Uterus (tissue), 2 donors: Measurements from ENCODE around the gene TRIM32.

Experiments used
- CTCF ChIP-seq, 4 experiments: fragments of 200-600 bp in 2 of 4; fragments of 450-650 bp in 2 of 4; sonication (generic) in 2 of 4; IDR thresholded peaks; one replicate each; pipeline ENCODE4 v1.5.1; 2016 to 2019; ENCODE audit warnings: antibody characterized with exemption in 4 of 4, mild to moderate bottlenecking in 2 of 4, moderate library complexity in 1 of 4
- POLR2A ChIP-seq, 2 donors: fragments of 450-650 bp; IDR thresholded peaks; one replicate each; pipeline ENCODE4 v1.6.1; 2016; ENCODE audit warnings: antibody characterized with exemption in 2 of 2, mild to moderate bottlenecking in 1 of 2, moderate library complexity in 1 of 2

- TF ChIP-seq POLR2A (IDR thresholded peaks at IDR 0.05) (no peak), CTCF (IDR thresholded peaks at IDR 0.05) (no peak)
Measured at GRCh38 chr9:116673375-116673774, 13.7 kb upstream of the TRIM32 start.
